Activated B cell treated with CpG ODN at 0.5 μM for 24 hours (primary cell): ENCODE results near the gene PPM1K. TPM values are rescaled to one million over a fixed set of nuclear protein-coding genes. Genes with fewer than 3 reads are reported as not detected.

ENCODE experiments used
- ATAC-seq: fragments of 200-7000 bp; cut with Tn5 transposase; one replicate; pipeline ENCODE4 v1.10.0; 2021; ENCODE audit warnings: low read depth, mild to moderate bottlenecking, moderate library complexity
- CTCF ChIA-PET: fragments of 350-600 bp; sonication (Branson Sonifier 250); formaldehyde crosslinking; loops from one replicate; lab custom pipeline; 2021; ENCODE audit warnings: antibody characterized with exemption; lab: Charles Lee
- POLR2A ChIA-PET: fragments of 350-600 bp; sonication (Branson Sonifier 250); formaldehyde crosslinking; loops from one replicate; lab custom pipeline; 2021; ENCODE audit warnings: antibody characterized with exemption; lab: Charles Lee
- DNase-seq: peaks from one replicate; pipeline ENCODE4 v3.0.0; 2022
- H3K27ac Mint-ChIP-seq: one replicate; pipeline ENCODE4 v1.8.0; 2020; ENCODE audit warnings: mixed read lengths
- H3K27me3 Mint-ChIP-seq: one replicate; pipeline ENCODE4 v1.8.0; 2021; ENCODE audit warnings: mixed read lengths
- H3K36me3 Mint-ChIP-seq: one replicate; pipeline ENCODE4 v1.8.0; 2021; ENCODE audit warnings: low read depth, mixed read lengths
- H3K4me1 Mint-ChIP-seq: one replicate; pipeline ENCODE4 v1.8.0; 2021; ENCODE audit warnings: mixed read lengths
- H3K4me3 Mint-ChIP-seq: one replicate; pipeline ENCODE4 v1.8.0; 2020; ENCODE audit warnings: mild to moderate bottlenecking, mixed read lengths
- H3K9me3 Mint-ChIP-seq: one replicate; pipeline ENCODE4 v1.8.0; 2020; ENCODE audit warnings: mixed read lengths
- intact Hi-C: fragments of 100-400 bp; cut with micrococcal nuclease; formaldehyde crosslinking; loops from one replicate; pipeline ENCODE4 v1.15.1; 2024
- total RNA-seq: library from RNA; stranded (reverse); gene quantifications from 2 replicates; pipeline ENCODE4 v1.2.3, GENCODE V29; 2022
- TF ChIP-seq, protein P1 (sequence below): fragments of 200-600 bp; IDR thresholded peaks from one replicate; pipeline ENCODE4 v1.8.0; 2022; ENCODE audit warnings: antibody characterized with exemption, mild to moderate bottlenecking

The PPM1K gene
- total RNA-seq, 1 donor from 2014 or later: 76.6 TPM

DNA sequence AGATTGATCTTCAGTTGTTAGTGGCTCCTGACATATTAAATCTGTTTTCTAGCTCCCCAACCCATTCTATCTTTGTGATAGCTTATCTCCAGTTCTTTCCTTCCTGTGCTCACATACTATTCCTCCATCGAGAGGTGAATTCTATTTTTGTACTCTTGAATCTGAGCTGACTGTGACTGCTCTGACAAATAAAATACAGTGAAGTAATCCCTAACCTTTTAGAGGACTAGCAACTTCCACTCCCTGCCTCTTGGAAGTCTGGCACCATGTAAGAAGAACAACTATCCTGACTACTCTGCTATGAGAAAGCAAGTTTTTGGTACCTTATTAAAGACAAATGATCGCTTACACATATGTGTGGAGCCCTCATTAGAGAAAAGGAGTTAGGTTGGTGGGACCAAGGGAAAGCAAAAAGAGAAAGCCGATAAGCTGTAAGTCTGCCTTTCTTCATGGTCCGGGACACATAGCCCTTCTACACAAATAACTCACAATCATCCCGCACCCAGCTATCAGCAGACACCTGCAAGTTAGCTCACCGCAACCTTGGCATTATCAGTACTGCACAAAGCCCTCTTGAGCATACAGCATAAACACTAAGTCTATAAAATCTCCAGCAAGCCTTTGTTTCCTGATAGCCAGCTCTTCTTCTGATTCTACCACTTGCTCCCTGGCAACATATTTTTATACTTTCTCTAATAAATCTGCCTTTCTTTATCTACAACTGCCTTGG lies 13.5 kb upstream of the PPM1K start:
- no peaks in the 10 kb centered on the region for H3K9me3 Mint-ChIP-seq
- H3K36me3 Mint-ChIP-seq: no peaks in the 10 kb centered on the region
- DNase-seq: no peak
- no peak for ATAC-seq
- TF ChIP-seq, protein P1, sequence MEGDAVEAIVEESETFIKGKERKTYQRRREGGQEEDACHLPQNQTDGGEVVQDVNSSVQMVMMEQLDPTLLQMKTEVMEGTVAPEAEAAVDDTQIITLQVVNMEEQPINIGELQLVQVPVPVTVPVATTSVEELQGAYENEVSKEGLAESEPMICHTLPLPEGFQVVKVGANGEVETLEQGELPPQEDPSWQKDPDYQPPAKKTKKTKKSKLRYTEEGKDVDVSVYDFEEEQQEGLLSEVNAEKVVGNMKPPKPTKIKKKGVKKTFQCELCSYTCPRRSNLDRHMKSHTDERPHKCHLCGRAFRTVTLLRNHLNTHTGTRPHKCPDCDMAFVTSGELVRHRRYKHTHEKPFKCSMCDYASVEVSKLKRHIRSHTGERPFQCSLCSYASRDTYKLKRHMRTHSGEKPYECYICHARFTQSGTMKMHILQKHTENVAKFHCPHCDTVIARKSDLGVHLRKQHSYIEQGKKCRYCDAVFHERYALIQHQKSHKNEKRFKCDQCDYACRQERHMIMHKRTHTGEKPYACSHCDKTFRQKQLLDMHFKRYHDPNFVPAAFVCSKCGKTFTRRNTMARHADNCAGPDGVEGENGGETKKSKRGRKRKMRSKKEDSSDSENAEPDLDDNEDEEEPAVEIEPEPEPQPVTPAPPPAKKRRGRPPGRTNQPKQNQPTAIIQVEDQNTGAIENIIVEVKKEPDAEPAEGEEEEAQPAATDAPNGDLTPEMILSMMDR: no peak
- ChIA-PET POLR2A (no interaction called here), CTCF (no interaction called here)
- no peak overlapping the region for H3K4me3 Mint-ChIP-seq
- H3K4me1 Mint-ChIP-seq: no peaks in the 10 kb centered on the region
- H3K27me3 Mint-ChIP-seq: no peaks in the 10 kb centered on the region
- intact Hi-C loops: no loop called here
- H3K27ac Mint-ChIP-seq: no peak overlapping the region

DNA sequence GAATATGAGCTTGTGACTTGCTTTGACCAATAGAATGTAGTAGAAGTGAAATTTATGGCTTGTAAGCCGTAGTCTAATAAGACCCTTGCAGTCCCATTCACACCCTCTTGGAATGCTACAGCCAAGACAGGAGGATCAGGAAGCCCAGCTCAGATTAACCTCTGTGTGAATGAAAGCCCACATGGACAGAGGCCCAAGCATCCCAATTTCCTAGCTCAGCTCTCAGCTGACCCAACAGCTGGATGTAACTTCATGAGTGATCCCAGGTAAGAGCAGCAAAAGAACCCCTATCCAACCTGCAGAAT lies 12.8 kb upstream of the PPM1K start:
- POLR2A ChIA-PET: no interaction called here
- no peak overlapping the region for H3K27ac Mint-ChIP-seq
- CTCF ChIA-PET: no interaction called here
- intact Hi-C loops: no loop called here
- H3K36me3 Mint-ChIP-seq: no peaks in the 10 kb centered on the region
- TF ChIP-seq, protein P1: no peak
- no peaks in the 10 kb centered on the region for H3K27me3 Mint-ChIP-seq
- no peak overlapping the region for H3K4me3 Mint-ChIP-seq
- H3K4me1 Mint-ChIP-seq: no peaks in the 10 kb centered on the region
- ATAC-seq (no peak), DNase-seq (no peak)
- no peaks in the 10 kb centered on the region for H3K9me3 Mint-ChIP-seq

DNA sequence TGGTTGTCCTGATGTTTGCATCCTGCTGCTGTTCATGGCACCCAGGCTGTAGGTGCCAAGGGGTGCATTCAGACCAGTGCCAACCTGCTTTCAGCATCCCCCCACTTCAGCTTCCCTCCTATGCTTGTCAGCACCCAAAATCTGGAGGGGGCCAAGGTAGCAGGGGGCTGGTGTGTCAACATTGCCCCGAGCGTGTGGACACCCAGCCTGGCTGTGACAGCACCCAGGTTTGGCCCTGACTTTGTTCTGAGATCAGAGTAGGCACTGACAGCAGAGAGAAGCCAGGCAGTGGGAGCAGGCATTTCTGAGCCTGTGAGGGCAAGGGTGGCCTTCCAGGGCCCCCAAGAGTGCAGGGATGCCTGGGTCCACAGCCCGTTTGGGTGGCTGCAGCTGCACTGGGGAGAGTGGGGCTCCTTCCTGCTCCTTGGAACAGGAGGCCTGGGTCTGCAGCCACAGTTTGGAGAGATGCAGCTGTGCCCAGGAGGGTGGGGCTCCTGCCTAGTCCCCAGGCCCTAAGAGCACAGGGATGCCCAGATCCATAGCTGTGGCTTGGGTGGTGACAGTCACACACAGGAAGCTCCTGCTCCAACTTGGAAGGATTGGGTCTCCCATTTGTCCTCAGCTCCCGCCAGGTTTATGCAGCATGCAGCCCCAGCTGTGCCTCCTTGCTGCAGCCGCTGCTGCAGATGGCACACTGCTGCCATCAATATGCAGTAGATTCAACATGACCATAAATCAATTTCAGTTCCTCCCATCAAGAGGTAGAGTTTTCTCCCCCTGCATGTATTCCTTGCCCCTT lies 12.3 kb upstream of the PPM1K start:
- intact Hi-C loops: no loop called here
- ChIA-PET CTCF (no interaction called here), POLR2A (no interaction called here)
- DNase-seq: no peak
- no peaks in the 10 kb centered on the region for H3K36me3 Mint-ChIP-seq
- no peaks in the 10 kb centered on the region for H3K27me3 Mint-ChIP-seq
- ATAC-seq: no peak
- no peak overlapping the region for H3K27ac Mint-ChIP-seq
- H3K4me1 Mint-ChIP-seq: no peaks in the 10 kb centered on the region
- no peak overlapping the region for H3K4me3 Mint-ChIP-seq
- TF ChIP-seq, protein P1: no peak
- no peaks in the 10 kb centered on the region for H3K9me3 Mint-ChIP-seq

DNA sequence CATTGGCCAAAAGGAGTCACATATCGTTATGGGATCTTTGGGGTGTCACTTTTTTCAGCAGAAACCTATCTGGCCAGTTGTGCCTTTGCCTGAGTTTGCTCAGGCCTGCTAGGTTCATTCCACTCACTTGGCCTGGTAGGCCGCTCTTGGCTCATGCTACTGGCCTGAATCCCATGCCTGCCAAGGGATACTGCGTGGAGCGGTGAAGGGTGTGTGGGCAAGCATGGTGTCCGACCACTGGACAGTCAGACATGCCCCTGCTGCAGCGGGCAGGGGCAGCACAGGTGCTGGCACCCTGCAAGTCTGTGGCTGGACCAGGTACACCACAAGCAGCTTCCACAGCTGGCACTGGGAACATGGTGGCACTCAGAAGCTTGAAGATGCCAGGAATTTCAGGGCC lies 11.3 kb upstream of the PPM1K start:
- intact Hi-C loops: no loop called here
- no peaks in the 10 kb centered on the region for H3K4me1 Mint-ChIP-seq
- H3K27me3 Mint-ChIP-seq: no peaks in the 10 kb centered on the region
- H3K27ac Mint-ChIP-seq: no peak overlapping the region
- ChIA-PET CTCF (no interaction called here), POLR2A (no interaction called here)
- H3K4me3 Mint-ChIP-seq: no peak overlapping the region
- DNase-seq (no peak), ATAC-seq (no peak)
- H3K9me3 Mint-ChIP-seq: no peaks in the 10 kb centered on the region
- TF ChIP-seq, protein P1: no peak
- no peaks in the 10 kb centered on the region for H3K36me3 Mint-ChIP-seq

DNA sequence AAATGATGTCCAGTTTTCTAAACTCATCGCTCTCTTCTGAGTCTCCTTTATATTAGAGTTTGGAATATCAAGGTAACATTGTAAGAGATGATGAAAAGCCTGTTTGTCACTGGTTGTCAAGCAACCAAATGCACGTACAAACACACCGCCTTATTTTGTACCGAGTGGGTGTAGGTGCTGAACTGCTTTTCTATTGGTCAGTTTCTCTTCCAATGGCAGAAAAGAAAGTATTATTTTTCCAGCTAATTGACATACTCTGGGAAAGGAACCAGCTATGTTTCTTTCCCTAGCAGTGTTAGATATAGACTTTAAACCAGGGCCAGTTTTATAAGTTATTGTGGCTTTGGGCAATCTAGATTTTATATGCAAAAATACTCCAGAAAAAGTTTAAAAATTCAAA lies 6.6 kb upstream of the PPM1K start:
- intact Hi-C loops: no loop called here
- H3K4me1 Mint-ChIP-seq: peaks cover 9% of the 10 kb centered on the region
- no peak overlapping the region for H3K4me3 Mint-ChIP-seq

More for the DNA sequence above, 6.6 kb upstream of the PPM1K start:
- POLR2A ChIA-PET: no interaction called here
- Mint-ChIP-seq H3K36me3 (no peaks in the 10 kb centered on the region), H3K27me3 (no peaks in the 10 kb centered on the region), H3K27ac (no peak overlapping the region), H3K9me3 (no peaks in the 10 kb centered on the region)
- DNase-seq: no peak
- no peak for ATAC-seq
- CTCF ChIA-PET: no interaction called here
- TF ChIP-seq, protein P1: no peak
